HUDEP-2 (cell line): ENCODE results near the gene SPPL3.
"Not testable (repeated sequence)": the region's sequence is repeated elsewhere in the genome, so short reads cannot be mapped to it uniquely, and the experiment has no call there.

Experiments
- DNase-seq, 76 experiments: peaks; one replicate each; lab custom pipeline; 2025; ENCODE audit not compliant: unreplicated experiment in 76 of 76; lab: John Stamatoyannopoulos, UW

Gene SPPL3

GRCh38 chr12:120821878-120822277 is 82.3 kb downstream of the SPPL3 start:
- no peak for DNase-seq

DNA sequence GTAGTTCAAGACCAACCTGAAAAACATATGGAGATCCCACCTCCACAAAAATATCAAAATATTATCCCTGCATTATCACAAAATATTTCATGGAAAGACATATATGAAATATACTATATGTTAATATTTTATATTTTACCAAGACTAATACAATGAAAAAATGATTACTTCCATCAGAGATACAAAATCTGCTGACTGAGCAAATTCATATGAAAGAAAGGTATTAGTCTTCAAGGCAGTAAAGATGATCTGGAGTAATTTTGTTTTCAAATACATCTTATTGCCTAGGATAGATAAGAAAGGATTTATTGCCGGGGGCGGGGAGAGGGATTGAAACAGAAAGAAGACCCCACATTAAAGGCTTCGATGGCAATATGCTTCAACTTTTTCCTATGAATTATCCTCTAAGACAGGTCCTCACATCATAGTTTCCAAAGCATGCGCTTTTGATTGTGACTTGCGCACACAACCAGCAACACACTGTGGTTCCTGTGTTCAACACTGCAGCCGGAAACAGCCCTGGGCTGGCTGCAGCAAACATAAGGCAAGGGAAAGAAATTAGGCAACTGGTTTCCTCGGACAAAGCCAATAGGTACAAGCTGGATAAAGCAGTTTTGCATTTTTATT is 83.2 kb downstream of the SPPL3 start:
- no peak for DNase-seq

- no peak for DNase-seq
These were observed 85.7 kb downstream of the SPPL3 start for GRCh38 chr12:120818416-120818815.

DNA sequence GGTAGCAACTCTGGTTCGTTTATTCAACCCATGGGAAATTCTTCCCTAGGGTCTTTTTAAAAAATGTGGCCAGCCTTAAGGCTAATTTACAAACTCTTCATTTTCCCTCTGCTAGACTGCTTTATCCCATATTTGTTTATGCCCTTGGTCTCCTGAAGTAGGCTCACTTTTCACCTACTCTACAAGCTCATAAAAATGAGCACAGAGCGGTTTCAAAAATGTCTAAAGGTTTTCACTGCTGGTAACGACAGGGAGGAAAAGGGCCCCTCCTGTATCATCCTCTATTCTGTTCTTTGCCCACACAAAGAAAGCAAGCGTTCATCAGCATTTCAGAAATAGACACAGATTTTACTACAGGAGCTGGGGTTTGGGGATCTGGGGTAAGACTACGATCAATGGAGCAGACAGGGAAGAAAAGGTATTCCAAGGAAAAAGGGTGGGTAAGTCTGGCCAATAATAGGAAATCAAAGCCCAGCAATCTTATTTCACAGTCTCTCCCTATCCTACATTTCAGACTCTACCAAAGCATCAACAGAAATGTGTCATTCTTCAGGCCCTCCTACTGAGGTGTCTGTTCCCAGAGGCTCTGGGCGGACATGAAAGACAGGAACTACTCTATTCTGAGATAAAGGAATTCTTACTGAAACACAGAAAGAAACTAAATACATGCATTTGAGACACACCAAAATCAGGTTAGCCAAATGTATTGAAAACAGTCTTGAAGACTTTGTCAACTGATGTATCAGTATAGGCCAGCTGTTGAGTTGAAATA is 86.4 kb downstream of the SPPL3 start:
- no peak for DNase-seq

DNA sequence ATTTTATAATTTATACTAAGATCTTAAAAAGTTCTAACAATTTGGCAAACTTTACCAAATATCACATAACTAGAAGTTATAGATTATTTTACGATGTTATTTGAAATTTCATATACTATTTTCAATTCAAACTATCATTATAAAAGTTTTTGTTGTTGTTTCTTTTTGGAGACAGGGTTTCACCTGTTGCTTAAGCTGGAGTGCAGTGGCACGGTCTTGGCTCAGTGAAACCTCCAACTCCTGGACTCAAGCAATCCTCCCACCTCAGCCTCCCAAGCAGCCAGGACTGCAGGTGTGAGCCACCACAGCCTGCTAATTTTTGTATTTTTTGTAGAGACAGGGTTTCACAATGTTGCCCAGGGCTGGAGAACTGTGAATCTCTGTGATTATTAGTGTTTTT is 87.8 kb downstream of the SPPL3 start:
- no peak for DNase-seq

DNA sequence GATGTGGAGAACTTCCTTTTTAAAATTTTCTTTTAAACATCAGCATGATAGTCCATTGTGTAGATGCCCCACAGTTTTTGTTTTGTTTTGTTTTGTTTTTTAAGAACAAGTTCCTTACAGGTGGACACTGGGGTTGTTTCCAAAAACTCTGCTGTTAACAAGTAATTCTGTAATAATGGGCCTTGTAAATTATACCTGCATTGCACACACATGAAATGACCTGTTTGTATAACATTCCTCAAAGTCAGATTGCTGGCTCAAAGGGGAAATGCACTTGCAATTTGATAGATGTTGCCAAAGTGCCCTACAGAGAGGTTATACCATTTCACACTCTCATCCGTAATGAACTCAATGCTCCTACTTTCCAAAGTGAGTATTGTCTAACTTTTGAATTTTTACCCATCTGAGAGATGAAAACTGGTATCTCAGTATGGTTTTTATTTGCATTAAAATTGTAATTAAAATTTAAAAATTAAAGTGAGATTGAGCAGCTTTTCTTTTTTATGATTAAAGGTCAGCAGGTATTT is 89.2 kb downstream of the SPPL3 start:
- DNase-seq = no peak

DNA sequence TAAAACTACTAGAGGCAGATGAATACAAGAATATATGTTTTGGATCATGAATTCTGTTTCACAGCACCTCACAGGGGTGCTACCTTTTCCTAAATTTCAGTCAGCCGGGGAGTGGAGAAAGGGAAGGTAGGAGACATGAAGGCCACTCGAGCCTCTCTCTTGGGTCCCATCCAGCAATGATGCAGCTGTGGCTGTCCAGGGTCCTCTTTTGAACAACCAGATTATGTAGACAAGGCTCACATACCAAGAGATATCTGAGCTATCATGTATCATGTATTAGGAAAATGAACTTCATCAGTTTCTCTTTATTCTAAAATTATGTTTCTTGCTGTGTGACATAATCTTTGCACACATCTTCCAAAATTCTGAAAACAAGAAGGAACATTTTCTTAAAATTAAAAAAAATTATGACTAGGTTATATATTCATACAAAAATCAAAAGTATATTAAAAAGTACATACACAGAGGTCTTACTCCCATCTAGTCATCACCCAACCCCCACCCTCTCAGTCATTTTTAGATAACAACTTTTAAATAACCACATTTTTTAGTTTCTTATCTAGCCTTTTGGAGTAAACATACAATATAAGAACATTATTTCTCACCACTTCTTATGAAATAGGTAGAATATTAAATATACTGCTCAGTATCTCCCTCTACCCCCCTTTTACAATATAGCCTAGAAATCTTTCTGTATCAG is 89.8 kb downstream of the SPPL3 start:
- no peak for DNase-seq

DNA sequence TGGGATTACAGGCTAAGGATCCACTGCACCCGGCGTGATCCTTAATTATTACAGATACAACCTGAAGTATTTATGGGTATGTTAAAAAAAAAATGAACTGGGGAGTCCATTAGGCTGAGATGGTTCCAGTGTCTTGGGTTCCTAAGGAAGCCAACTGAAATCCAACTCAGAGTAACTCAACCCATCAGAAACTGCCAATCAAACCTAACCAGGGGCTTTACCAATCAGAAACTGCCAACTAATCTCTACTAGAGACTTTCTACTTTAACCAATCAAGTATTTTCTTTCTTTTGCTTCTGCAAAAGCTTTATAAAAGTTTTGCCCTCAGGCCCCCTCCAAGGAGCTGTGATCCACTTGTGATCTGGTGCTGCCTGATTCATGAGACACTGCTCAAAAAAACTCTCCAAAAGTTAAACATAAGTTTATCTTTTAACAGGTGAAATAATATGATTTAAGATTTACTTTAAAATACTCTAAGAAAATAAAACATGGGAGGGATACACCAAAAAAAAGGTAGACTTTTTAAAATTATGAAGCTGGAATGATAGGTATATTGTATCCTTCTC is 90.5 kb downstream of the SPPL3 start:
- DNase-seq = no peak

GRCh38 chr12:120810021-120810420 is 94.1 kb downstream of the SPPL3 start:
- no peak for DNase-seq

- no peak for DNase-seq
These were observed 99.7 kb downstream of the SPPL3 start for GRCh38 chr12:120804428-120804827.

- no peak for DNase-seq
These were observed 103.0 kb downstream of the SPPL3 start for GRCh38 chr12:120801146-120801545.

DNA sequence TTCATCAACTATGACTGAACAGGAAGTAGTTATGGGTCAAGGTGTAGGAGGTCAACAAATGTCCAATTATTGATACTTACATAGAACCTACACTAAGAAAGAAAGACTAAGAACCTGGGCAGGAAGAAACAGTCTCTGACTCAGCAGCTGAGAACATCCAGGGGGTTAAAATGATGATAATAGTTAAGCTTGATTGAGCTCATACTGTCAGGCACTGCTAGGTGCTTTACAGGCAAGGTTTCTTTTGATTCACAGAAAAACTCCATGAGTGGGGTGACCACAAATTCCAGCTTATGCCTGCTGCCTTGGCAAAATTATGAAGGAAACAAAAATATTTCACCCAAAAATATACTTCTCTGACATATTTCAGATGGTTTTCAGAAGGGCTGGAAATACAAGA is 103.5 kb downstream of the SPPL3 start:
- DNase-seq = no peak

DNA sequence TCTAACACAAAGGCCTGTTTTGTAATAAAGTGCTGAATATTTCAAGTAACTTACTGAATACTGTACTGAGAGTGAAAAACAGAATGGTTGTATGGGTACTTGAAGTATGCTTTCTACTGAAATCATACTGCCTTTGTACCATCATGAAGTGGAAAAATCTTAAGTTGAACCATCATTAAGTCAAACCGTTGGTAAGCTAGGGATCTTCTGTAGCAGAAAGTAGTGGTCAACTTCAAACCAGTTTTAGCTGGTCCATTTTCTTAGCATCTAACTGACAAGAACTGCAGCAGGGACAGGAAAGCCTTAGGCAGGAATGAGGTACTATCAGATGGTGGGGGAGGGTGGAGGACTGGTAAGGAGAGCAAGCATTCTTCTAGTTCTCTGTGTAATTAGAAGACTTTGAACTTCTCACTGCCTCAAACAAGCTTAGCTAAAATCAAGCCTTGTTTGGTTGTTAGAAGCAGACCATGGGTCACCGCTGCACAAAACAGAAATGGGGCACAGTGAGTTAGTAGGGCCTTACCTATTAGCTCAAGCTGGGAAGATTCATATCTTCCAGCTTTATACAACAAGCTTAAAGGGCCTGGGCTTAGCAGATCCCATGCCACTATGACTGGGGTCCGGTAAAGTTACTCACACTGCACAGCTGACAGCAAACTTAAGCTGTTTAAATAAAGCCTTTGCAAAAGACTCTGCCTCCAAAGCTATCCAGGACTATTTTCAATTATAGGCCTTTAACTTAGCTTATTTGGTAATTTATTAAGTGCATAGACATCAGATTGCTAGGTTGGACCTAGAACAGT is 104.7 kb downstream of the SPPL3 start:
- no peak for DNase-seq

DNA sequence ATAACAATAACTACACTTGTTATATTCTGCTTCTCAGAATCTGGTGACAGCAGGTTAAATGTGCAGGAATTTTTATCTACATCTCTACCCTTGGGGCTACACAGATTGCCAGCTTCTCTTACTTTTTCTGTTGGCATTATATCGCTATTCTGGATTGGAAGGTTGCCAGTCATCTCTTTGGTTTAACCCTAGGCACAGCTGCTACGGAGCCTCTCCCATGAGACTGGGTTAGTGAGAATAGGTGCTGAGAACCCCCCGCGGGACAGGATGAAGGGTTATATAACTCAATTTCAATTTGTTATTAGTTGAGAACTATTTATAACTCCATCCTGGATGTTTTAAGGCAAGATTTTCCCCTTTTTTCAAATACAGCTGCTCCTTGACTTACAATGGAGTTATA is 105.5 kb downstream of the SPPL3 start:
- DNase-seq = no peak

GRCh38 chr12:120797677-120798642 is 106.2 kb downstream of the SPPL3 start:
- DNase-seq = no peak

DNA sequence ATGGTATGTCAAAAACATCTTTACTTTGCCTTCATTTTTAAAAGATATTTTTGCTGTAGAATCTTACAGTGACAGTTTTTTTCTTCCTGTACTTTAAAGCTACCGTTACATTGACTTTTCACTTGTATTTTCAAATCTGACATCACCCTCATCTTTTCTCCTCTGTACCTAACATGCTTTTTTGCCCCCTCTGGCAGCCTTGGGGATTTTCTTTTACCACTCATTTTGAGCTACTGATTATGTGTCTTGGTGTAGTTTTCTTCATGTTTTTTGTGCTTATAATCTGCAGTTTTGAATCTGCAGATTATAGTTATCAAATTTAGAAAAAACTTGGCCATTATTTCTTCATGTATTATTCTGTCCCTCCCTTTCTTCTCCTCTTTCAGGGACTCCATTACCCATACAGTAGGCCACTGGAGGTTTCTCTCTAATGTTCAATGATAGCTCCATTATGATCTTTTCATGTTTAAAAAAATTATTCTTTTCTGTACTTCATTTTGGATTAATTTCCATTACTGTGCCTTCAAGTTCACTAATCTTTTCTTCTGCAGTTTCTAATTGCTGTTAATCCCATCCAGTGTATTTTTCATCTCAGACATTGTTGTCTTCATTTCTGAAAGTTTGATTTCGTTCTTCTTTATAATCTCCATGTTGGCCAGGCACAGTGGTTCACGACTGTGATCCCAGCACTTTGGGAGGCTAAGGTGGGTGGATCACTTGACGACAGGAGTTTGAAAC is 108.5 kb downstream of the SPPL3 start:
- DNase-seq = peak in 1 of 76 experiments; percentile 1

GRCh38 chr12:120793357-120793756 is 110.8 kb downstream of the SPPL3 start:
- DNase-seq = no peak

- DNase-seq = not testable (repeated sequence)
These were observed 111.7 kb downstream of the SPPL3 start for GRCh38 chr12:120792456-120792855.
